HepG2 (cell line): ENCODE data around the gene SLC2A4. TPM values are rescaled to one million over a fixed set of nuclear protein-coding genes. Genes with fewer than 3 reads are reported as not detected.
A peak's percentile ranks its signal among the peaks of the same experiment; 100 is the strongest.

ENCODE experiments used
- AGO1 ChIP-seq: fragments of 200-400 bp; formaldehyde crosslinking; IDR thresholded peaks from 2 replicates; pipeline ENCODE4 v1.6.1; 2017; ENCODE audit warnings: mild to moderate bottlenecking, low read depth, low read length, moderate library complexity; ENCODE audit not compliant: poor library complexity, severe bottlenecking
- CREB3 ChIP-seq: sonication (generic); formaldehyde crosslinking; IDR thresholded peaks from 2 replicates; pipeline ENCODE4 v1.5.0; 2020; ENCODE audit warnings: missing genetic modification reagents
- CSRNP1 ChIP-seq: sonication (generic); formaldehyde crosslinking; IDR thresholded peaks from 2 replicates; pipeline ENCODE4 v1.8.1; 2023; ENCODE audit warnings: mild to moderate bottlenecking, missing genetic modification reagents
- FOXJ3 ChIP-seq: sonication (generic); formaldehyde crosslinking; IDR thresholded peaks from 2 replicates; pipeline ENCODE4 v1.4.0; 2020; ENCODE audit warnings: missing genetic modification reagents, mild to moderate bottlenecking, borderline replicate concordance
- KAT8 ChIP-seq: IDR thresholded peaks from 2 replicates; pipeline ENCODE4 v1.6.1; 2016; ENCODE audit warnings: missing genetic modification reagents, missing compliant biosample characterization
- KDM5B ChIP-seq: sonication (generic); formaldehyde crosslinking; IDR thresholded peaks from 2 replicates; pipeline ENCODE4 v1.4.0; 2020; ENCODE audit warnings: missing genetic modification reagents, mild to moderate bottlenecking, borderline replicate concordance
- MTF2 ChIP-seq: sonication (generic); formaldehyde crosslinking; IDR thresholded peaks from 2 replicates; pipeline ENCODE4 v1.5.0; 2020; ENCODE audit warnings: missing genetic modification reagents, borderline replicate concordance
- ZNF121 ChIP-seq: sonication (generic); formaldehyde crosslinking; IDR thresholded peaks from 2 replicates; pipeline ENCODE4 v1.5.0; 2020; ENCODE audit warnings: mild to moderate bottlenecking, missing genetic modification reagents
- ZNF407 ChIP-seq: sonication (generic); formaldehyde crosslinking; IDR thresholded peaks from one replicate; pipeline ENCODE4 v1.5.1; 2020; ENCODE audit warnings: mild to moderate bottlenecking, missing genetic modification reagents; ENCODE audit errors: not compliant biosample characterization
- ZNF549 ChIP-seq: sonication (generic); formaldehyde crosslinking; IDR thresholded peaks from 2 replicates; pipeline ENCODE4 v1.5.0; 2020; ENCODE audit warnings: missing genetic modification reagents
- ZNF607 ChIP-seq: sonication (generic); formaldehyde crosslinking; IDR thresholded peaks from 2 replicates; pipeline ENCODE4 v1.5.1; 2020; ENCODE audit warnings: missing genetic modification reagents, mild to moderate bottlenecking, borderline replicate concordance
- ZNF639 ChIP-seq: conservative IDR thresholded peaks from 2 replicates; pipeline ENCODE4 v1.6.1; 2018; ENCODE audit warnings: missing genetic modification reagents
- ZNF709 ChIP-seq: sonication (generic); formaldehyde crosslinking; IDR thresholded peaks from 2 replicates; pipeline ENCODE4 v1.5.0; 2020; ENCODE audit warnings: mild to moderate bottlenecking, missing genetic modification reagents
- ZNF773 ChIP-seq: sonication (generic); formaldehyde crosslinking; IDR thresholded peaks from 2 replicates; pipeline ENCODE4 v1.4.0; 2020; ENCODE audit warnings: missing genetic modification reagents, borderline replicate concordance
- ZNF850 ChIP-seq: sonication (generic); formaldehyde crosslinking; conservative IDR thresholded peaks from 2 replicates; pipeline ENCODE4 v1.9.0; 2021; ENCODE audit warnings: mild to moderate bottlenecking, missing genetic modification reagents
- polyA plus RNA-seq, 8 experiments: library from polyadenylated mRNA; depleted of rRNA in 3 of 8; stranded (reverse) in 7 of 8; unstranded in 1 of 8; fragments of >200 nt; fragmentation: Illumina TruSeq in 4 of 8; extraction: Trizol in 4 of 8; gene quantifications; 2 replicates each; pipeline versions ENCODE4 v1.2.1 to v1.2.3, GENCODE V29; 2011 to 2016; ENCODE audit warnings: low read depth in 4 of 8, missing spikeins in 1 of 8, mixed read lengths in 1 of 8; ENCODE audit not compliant: insufficient read depth in 1 of 8
- total RNA-seq, 5 experiments: library from RNA; depleted of rRNA; stranded (reverse); fragments of >200 nt; fragmentation: Illumina TruSeq; extraction: Trizol; gene quantifications; 2 replicates each; pipeline ENCODE4 v1.2.3, GENCODE V29; 2016; ENCODE audit warnings: low read depth in 1 of 5

Gene SLC2A4
- total and polyA plus RNA-seq, 2 of the 13 experiments (the other 11 are each of a cell fraction or from before 2014, with no cell fraction given), result 4.9 to 5.8 TPM

- TF ChIP-seq CSRNP1 (CRISPR knock-in tag) (peak; percentile 59), ZNF407 (CRISPR knock-in tag) (no peak), FOXJ3 (CRISPR knock-in tag) (no peak), ZNF709 (CRISPR knock-in tag) (no peak), ZNF121 (CRISPR knock-in tag) (no peak), CREB3 (CRISPR knock-in tag) (no peak), ZNF850 (CRISPR knock-in tag) (no peak), AGO1 (peak; percentile 89), MTF2 (CRISPR knock-in tag) (no peak), ZNF639 (CRISPR knock-in tag) (0 out of 2 replicates have a peak, but pooled peaks have one; percentile 37), ZNF773 (CRISPR knock-in tag) (0 out of 2 replicates have a peak, but pooled peaks have one; percentile 35), KAT8 (CRISPR knock-in tag) (0 out of 2 replicates have a peak, but pooled peaks have one; percentile 12), ZNF549 (CRISPR knock-in tag) (no peak), KDM5B (0 out of 2 replicates have a peak, but pooled peaks have one; percentile 31), ZNF607 (CRISPR knock-in tag) (no peak)
These were observed 26.4 kb downstream of the SLC2A4 start (continued) for GRCh38 chr17:7307686-7308624.
